Body of pancreas (tissue), 4 donors: ENCODE data around the gene COBL. TPM values are rescaled to one million over a fixed set of nuclear protein-coding genes. Genes with fewer than 3 reads are reported as not detected.

Experiments
- ATAC-seq: fragments of 150-250 bp; one replicate; pipeline ENCODE4 v1.9.1; 2016
- DNase-seq, 4 donors: peaks; one replicate each; pipeline ENCODE4 v3.0.0-alpha.2; 2019
- H3K27ac ChIP-seq, 4 donors: fragments of 200-600 bp; sonication (generic); 1 replicate in 3 of 4; 2 replicates in 1 of 4; pipeline versions ENCODE4 v1.5.1 to v1.6.1; 2016 to 2019; ENCODE audit warnings: mild to moderate bottlenecking in 1 of 4, mixed read lengths in 1 of 4, moderate library complexity in 1 of 4
- H3K27me3 ChIP-seq, 2 donors: fragments of 200-600 bp; sonication (generic); one replicate each; pipeline ENCODE4 v1.6.0; 2016; ENCODE audit warnings: mild to moderate bottlenecking in 1 of 2
- H3K36me3 ChIP-seq, 2 donors: fragments of 200-600 bp; sonication (generic); replicated peaks in 1 of 2; 2 replicates each; pipeline ENCODE4 v1.5.1; 2016; ENCODE audit warnings: low read depth in 2 of 2; ENCODE audit not compliant: insufficient read depth in 1 of 2
- H3K4me1 ChIP-seq: fragments of 200-600 bp; sonication (generic); one replicate; pipeline ENCODE4 v1.6.0; 2016
- H3K4me3 ChIP-seq, 2 donors: fragments of 200-600 bp; sonication (generic); 1 replicate in 1 of 2; 2 replicates in 1 of 2; pipeline ENCODE4 v1.5.1; 2016 to 2019
- H3K9me3 ChIP-seq, 3 donors: fragments of 200-600 bp; sonication (generic); 1 replicate in 2 of 3; 2 replicates in 1 of 3; pipeline ENCODE4 v1.5.1; 2016
- CTCF ChIP-seq, 7 experiments: fragments of 450-650 bp in 4 of 7; fragments of 200-600 bp in 3 of 7; sonication (generic) in 3 of 7; IDR thresholded peaks; one replicate each; pipeline ENCODE4 v1.5.1; 2016 to 2019; ENCODE audit warnings: antibody characterized with exemption in 7 of 7
- POLR2A ChIP-seq, 3 donors: fragments of 450-650 bp; IDR thresholded peaks; one replicate each; pipeline ENCODE4 v1.6.1; 2016; ENCODE audit warnings: antibody characterized with exemption in 3 of 3, mild to moderate bottlenecking in 2 of 3
- WGBS, 2 donors: methylation state at CpG; one replicate each; pipeline ENCODE4 v1.1.5; 2017; 5-methylcytosine and 5-hydroxymethylcytosine counted together
- intact Hi-C: fragments of 100-400 bp; cut with DNase I; formaldehyde crosslinking; loops from one replicate; pipeline ENCODE4 v1.15.1; 2023
- total RNA-seq, 2 donors: library from RNA; depleted of rRNA; stranded (reverse); fragments of >200 nt; gene quantifications; one replicate each; pipeline ENCODE4 v1.1.0, GENCODE V29; 2016

The COBL gene
- total RNA-seq, 2 donors from 2014 or later: 22.3 to 25.4 TPM

- no peak overlapping the region for H3K4me3 ChIP-seq
- H3K36me3 ChIP-seq: no peaks in the 10 kb centered on the region
- ATAC-seq: no peak
- intact Hi-C loops: no loop called here
- WGBS, 2 donors: 85 to 86% methylated on average over 8 to 10 of the region's 10 CpGs
- TF ChIP-seq CTCF (IDR thresholded peaks at IDR 0.05): no peak
- TF ChIP-seq POLR2A (IDR thresholded peaks at IDR 0.05): no peak
- peaks cover 7% of the 10 kb centered on the region for H3K4me1 ChIP-seq
- H3K27ac ChIP-seq: no peak overlapping the region
- no peaks in the 10 kb centered on the region for H3K9me3 ChIP-seq
- H3K27me3 ChIP-seq: no peaks in the 10 kb centered on the region
- no peak for DNase-seq
Measured at GRCh38 chr7:51235593-51236313, 80.9 kb downstream of the COBL start.

GRCh38 chr7:51234609-51235308, 81.8 kb downstream of the COBL start:
- Histone ChIP-seq H3K4me3 (no peak overlapping the region), H3K9me3 (no peaks in the 10 kb centered on the region)

GRCh38 chr7:51234139-51234538, 82.5 kb downstream of the COBL start:
- Histone ChIP-seq H3K4me3 (no peak overlapping the region), H3K4me1 (peaks cover 13% of the 10 kb centered on the region), H3K36me3 (no peaks in the 10 kb centered on the region), H3K9me3 (no peaks in the 10 kb centered on the region), H3K27ac (no peak overlapping the region), H3K27me3 (no peaks in the 10 kb centered on the region)
- DNase-seq: no peak
- intact Hi-C loops: no loop called here
- TF ChIP-seq CTCF (IDR thresholded peaks at IDR 0.05): no peak
- no peak for TF ChIP-seq POLR2A (IDR thresholded peaks at IDR 0.05)
- ATAC-seq: no peak
- 91 to 92% methylated on average over 5 to 13 of the region's 13 CpGs for WGBS, 2 donors

More at GRCh38 chr7:51234609-51235308, 81.8 kb downstream of the COBL start:
- TF ChIP-seq CTCF (IDR thresholded peaks at IDR 0.05) (no peak), POLR2A (IDR thresholded peaks at IDR 0.05) (no peak)
- 89 to 91% methylated on average over 8 of the region's 8 CpGs for WGBS, 2 donors
- ATAC-seq (no peak), DNase-seq (no peak)
- Histone ChIP-seq H3K27ac (no peak overlapping the region), H3K36me3 (no peaks in the 10 kb centered on the region), H3K4me1 (peaks cover 8% of the 10 kb centered on the region), H3K27me3 (no peaks in the 10 kb centered on the region)
- intact Hi-C loops: no loop called here

GRCh38 chr7:51233374-51233773, 83.2 kb downstream of the COBL start:
- Histone ChIP-seq H3K27ac (no peak overlapping the region), H3K4me1 (peaks cover 13% of the 10 kb centered on the region), H3K9me3 (no peaks in the 10 kb centered on the region), H3K4me3 (no peak overlapping the region), H3K36me3 (no peaks in the 10 kb centered on the region), H3K27me3 (no peaks in the 10 kb centered on the region)
- TF ChIP-seq CTCF (IDR thresholded peaks at IDR 0.05) (no peak), POLR2A (IDR thresholded peaks at IDR 0.05) (no peak)
- ATAC-seq (peak; percentile 48), DNase-seq (no peak)
- WGBS, 2 donors: 20 to 33% methylated on average over 13 of the region's 13 CpGs
- intact Hi-C loops: no loop called here
